GM21529 (cell line): ENCODE data around the gene PACSIN3.

Source experiments
- ATAC-seq: cut with Tn5 transposase; IDR thresholded peaks from one replicate; pipeline ENCODE4 v1.9.1; 2021; ENCODE audit not compliant: unreplicated experiment

PACSIN3 gene

GRCh38 chr11:47154616-47155570 lies 31.3 kb downstream of the PACSIN3 start:
- no peak for ATAC-seq

GRCh38 chr11:47152953-47153950 lies 33.0 kb downstream of the PACSIN3 start:
- ATAC-seq, result peak; percentile 55

GRCh38 chr11:47152126-47152952 lies 33.9 kb downstream of the PACSIN3 start:
- no peak for ATAC-seq

GRCh38 chr11:47149782-47150181 lies 36.5 kb downstream of the PACSIN3 start:
- ATAC-seq, result no peak

GRCh38 chr11:47148903-47149531 lies 37.2 kb downstream of the PACSIN3 start:
- ATAC-seq, result no peak

- ATAC-seq, result no peak
These were observed 38.0 kb downstream of the PACSIN3 start for GRCh38 chr11:47148270-47148669.

- ATAC-seq, result no peak
These were observed 38.6 kb downstream of the PACSIN3 start for GRCh38 chr11:47147681-47148080.

- ATAC-seq, result no peak
These were observed 39.0 kb downstream of the PACSIN3 start for GRCh38 chr11:47147250-47147649.

- no peak for ATAC-seq
These were observed 41.7 kb downstream of the PACSIN3 start for GRCh38 chr11:47144541-47144940.

GRCh38 chr11:47143322-47143721 lies 42.9 kb downstream of the PACSIN3 start:
- no peak for ATAC-seq

GRCh38 chr11:47139878-47140277 lies 46.4 kb downstream of the PACSIN3 start:
- ATAC-seq, result no peak

- no peak for ATAC-seq
These were observed 48.8 kb downstream of the PACSIN3 start for GRCh38 chr11:47137476-47137875.

GRCh38 chr11:47136921-47137320 lies 49.3 kb downstream of the PACSIN3 start:
- ATAC-seq, result no peak

GRCh38 chr11:47136327-47136726 lies 49.9 kb downstream of the PACSIN3 start:
- ATAC-seq, result no peak

GRCh38 chr11:47132981-47133380 lies 53.3 kb downstream of the PACSIN3 start:
- no peak for ATAC-seq

GRCh38 chr11:47132490-47132889 lies 53.7 kb downstream of the PACSIN3 start:
- ATAC-seq, result no peak

GRCh38 chr11:47131136-47131535 lies 55.1 kb downstream of the PACSIN3 start:
- no peak for ATAC-seq

GRCh38 chr11:47130543-47130942 lies 55.7 kb downstream of the PACSIN3 start:
- ATAC-seq, result no peak
